ENCODE measurements around the gene GLMP.

DNA sequence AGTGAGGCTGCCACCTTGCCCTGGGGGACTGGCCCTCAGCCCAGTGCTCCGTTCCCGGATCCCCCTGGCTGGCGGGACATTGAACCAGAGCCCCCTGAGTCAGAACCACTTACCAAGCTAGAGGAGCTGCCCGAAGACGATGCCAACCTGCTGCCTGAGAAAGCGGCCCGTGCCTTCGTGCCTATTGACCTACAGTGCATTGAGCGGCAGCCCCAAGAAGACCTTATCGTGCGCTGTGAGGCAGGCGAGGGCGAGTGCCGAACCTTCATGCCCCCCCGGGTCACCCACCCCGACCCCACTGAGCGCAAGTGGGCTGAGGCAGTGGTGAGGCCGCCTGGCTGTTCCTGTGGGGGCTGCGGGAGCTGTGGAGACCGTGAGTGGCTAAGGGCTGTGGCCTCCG, 10.0 kb downstream of the GLMP start:
- TF ChIP-seq POLR2A (IDR thresholded peaks at IDR 0.05): no peak
- TF ChIP-seq, protein P1, sequence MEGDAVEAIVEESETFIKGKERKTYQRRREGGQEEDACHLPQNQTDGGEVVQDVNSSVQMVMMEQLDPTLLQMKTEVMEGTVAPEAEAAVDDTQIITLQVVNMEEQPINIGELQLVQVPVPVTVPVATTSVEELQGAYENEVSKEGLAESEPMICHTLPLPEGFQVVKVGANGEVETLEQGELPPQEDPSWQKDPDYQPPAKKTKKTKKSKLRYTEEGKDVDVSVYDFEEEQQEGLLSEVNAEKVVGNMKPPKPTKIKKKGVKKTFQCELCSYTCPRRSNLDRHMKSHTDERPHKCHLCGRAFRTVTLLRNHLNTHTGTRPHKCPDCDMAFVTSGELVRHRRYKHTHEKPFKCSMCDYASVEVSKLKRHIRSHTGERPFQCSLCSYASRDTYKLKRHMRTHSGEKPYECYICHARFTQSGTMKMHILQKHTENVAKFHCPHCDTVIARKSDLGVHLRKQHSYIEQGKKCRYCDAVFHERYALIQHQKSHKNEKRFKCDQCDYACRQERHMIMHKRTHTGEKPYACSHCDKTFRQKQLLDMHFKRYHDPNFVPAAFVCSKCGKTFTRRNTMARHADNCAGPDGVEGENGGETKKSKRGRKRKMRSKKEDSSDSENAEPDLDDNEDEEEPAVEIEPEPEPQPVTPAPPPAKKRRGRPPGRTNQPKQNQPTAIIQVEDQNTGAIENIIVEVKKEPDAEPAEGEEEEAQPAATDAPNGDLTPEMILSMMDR (IDR thresholded peaks at IDR 0.05): no peak
